Measurements from ENCODE around the gene SPOPL.
"Not testable (repeated sequence)": the region's sequence is repeated elsewhere in the genome, so short reads cannot be mapped to it uniquely, and the experiment has no call there.

The SPOPL gene

GRCh38 chr2:138468617-138469016 lies 33.0 kb upstream of the SPOPL start:
- DNase-seq (ENCODE audit: low read depth) = no peak
- no peak overlapping the region for H3K4me3 ChIP-seq (ENCODE audit: low read depth, low read length)
- no peak for TF ChIP-seq CTCF (IDR thresholded peaks at IDR 0.05; ENCODE audit: insufficient read depth, low read depth, low read length, missing control alignments)

- TF ChIP-seq CTCF (IDR thresholded peaks at IDR 0.05; ENCODE audit: insufficient read depth, low read depth, low read length, missing control alignments) = no peak
- H3K4me3 ChIP-seq (ENCODE audit: low read depth, low read length) = no peak overlapping the region
- no peak for DNase-seq (ENCODE audit: low read depth)
Measured at GRCh38 chr2:138469411-138469810, 32.2 kb upstream of the SPOPL start.

- DNase-seq (ENCODE audit: low read depth) = no peak
- no peak for TF ChIP-seq CTCF (IDR thresholded peaks at IDR 0.05; ENCODE audit: insufficient read depth, low read depth, low read length, missing control alignments)
- no peak overlapping the region for H3K4me3 ChIP-seq (ENCODE audit: low read depth, low read length)
Measured at GRCh38 chr2:138470941-138471340, 30.6 kb upstream of the SPOPL start.

GRCh38 chr2:138474100-138474825 lies 27.3 kb upstream of the SPOPL start:
- TF ChIP-seq CTCF (IDR thresholded peaks at IDR 0.05; ENCODE audit: insufficient read depth, low read depth, low read length, missing control alignments) = no peak
- no peak for DNase-seq (ENCODE audit: low read depth)
- no peak overlapping the region for H3K4me3 ChIP-seq (ENCODE audit: low read depth, low read length)

- no peak for TF ChIP-seq CTCF (IDR thresholded peaks at IDR 0.05; ENCODE audit: insufficient read depth, low read depth, low read length, missing control alignments)
- no peak overlapping the region for H3K4me3 ChIP-seq (ENCODE audit: low read depth, low read length)
- DNase-seq (ENCODE audit: low read depth) = peak; percentile 50
Measured at GRCh38 chr2:138475277-138475776, 26.2 kb upstream of the SPOPL start.

GRCh38 chr2:138476186-138476585 lies 25.4 kb upstream of the SPOPL start:
- DNase-seq (ENCODE audit: low read depth) = no peak
- TF ChIP-seq CTCF (IDR thresholded peaks at IDR 0.05; ENCODE audit: insufficient read depth, low read depth, low read length, missing control alignments) = no peak
- H3K4me3 ChIP-seq (ENCODE audit: low read depth, low read length) = no peak overlapping the region

GRCh38 chr2:138476940-138477339 lies 24.6 kb upstream of the SPOPL start:
- no peak overlapping the region for H3K4me3 ChIP-seq (ENCODE audit: low read depth, low read length)
- TF ChIP-seq CTCF (IDR thresholded peaks at IDR 0.05; ENCODE audit: insufficient read depth, low read depth, low read length, missing control alignments) = no peak
- DNase-seq (ENCODE audit: low read depth) = no peak

- DNase-seq (ENCODE audit: low read depth); H3K4me3 ChIP-seq (ENCODE audit: low read depth, low read length): not testable (repeated sequence)
Measured at GRCh38 chr2:138482796-138483195, 18.8 kb upstream of the SPOPL start.
